A204.1 (cell line): ENCODE results near the gene C11orf16.
"Not testable (repeated sequence)": the region's sequence is repeated elsewhere in the genome, so short reads cannot be mapped to it uniquely, and the experiment has no call there.

Experiments used
- FAIRE-seq: peaks from 2 replicates; lab custom pipeline; 2012; peaks lifted over from hg19 to GRCh38; lab: Jason Lieb, UNC

The C11orf16 gene

DNA sequence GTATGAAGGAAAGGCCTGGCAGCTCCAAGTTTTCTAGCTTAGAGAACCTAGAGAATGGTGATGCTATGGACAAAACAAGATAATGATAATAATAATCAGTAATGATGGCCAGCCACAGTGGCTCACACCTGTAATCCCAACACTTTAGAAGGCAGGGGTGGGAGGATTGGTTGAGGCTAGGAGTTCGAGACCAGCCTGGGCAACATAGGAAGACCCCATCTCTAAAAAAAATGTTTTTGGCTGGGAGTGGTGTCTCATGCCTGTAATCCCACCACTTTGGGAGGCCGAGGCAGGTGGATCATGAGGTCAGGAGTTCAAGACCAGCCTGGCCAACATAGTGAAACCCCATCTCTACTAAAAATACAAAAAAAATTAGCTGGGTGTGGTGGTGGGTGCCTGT, 3.0 kb upstream of the C11orf16 start:
- FAIRE-seq, result not testable (repeated sequence)

DNA sequence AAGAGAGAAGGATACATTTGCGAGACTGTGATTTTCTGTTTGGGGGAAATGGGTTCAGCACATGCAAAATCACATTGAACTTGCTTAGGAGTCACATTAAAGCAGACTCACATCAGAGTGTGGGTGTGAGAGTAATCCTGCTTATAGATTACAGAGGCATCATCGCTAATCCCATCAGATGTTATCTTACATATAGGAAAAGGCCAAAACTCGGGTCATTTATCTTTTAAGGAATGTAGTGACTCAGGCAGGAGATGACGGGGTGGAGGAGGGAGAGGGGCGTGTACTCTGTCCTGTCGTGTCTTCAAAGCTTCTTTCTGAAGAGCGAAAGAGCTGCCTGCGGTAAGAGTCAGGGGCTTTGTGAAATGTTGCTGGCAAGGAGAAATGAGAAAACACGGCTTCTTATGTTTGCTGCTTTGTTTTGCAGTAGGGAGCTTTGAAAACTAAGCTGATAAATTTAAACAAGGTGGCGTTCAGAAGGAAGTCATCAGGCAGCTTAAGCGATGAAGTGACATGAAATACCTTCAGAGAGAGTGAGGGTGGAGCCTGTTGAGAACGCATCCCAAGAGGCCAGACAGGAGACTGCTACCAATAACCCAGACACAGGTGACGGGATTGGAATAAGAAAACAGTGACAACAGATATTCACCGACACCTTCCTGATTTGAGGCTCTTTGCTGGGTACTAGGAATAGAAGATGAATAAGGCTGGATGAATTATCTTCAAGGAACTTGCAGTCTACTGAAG, 2.2 kb upstream of the C11orf16 start:
- no peak for FAIRE-seq

DNA sequence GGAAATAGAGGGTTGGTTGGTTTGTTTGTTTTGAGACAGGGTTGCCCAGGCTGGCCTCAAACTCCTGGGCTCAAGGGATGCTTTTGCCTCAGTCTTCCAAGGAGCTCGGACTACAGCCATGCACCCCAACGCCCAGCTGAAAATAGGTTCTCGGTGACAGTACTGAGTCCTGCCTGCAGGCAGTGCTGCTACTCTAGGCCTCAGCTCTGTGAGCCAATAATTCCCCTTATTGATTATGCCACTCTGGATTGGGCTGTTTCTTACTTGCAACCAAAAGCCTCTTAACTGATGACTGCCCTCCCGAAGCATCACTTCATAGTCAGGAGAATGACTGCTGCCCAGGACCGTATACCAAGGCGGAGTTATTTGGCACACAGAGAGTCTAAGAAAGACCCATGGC, 1.2 kb upstream of the C11orf16 start:
- no peak for FAIRE-seq

DNA sequence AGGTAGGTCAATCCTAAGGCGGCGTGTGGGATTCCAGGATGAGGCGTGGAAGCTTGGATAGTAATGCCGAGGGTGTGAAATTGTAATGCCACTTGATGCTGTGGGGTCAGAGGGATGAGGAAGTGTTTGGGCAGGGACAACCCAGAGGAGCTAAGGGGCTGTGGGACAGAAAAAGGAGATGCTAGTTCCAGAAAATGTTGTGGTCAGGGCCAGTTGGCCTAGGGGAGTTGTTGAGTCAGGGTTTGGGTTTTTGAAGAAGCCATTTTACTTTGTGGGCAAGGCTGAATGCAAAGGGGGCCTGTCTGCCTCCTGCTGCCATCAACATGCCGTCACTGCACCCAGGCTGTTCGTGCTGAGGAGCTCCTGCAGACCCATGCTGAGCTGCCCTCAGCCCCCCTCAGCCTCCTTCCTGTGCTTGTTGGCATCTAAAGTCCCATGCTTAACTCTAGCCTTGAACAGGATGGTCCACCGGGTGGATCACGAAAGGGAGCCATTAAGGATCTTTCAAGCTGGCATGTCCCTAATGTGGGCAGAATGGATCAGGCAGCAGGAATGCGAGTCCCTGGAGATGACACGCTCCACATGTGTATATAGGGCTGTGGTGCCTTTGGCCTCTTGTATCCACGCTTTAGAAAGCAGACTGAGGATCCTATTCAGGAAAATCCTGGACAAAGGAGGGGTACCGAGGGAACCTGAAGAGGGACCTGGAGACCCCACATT, 2.1 kb downstream of the C11orf16 start:
- no peak for FAIRE-seq

DNA sequence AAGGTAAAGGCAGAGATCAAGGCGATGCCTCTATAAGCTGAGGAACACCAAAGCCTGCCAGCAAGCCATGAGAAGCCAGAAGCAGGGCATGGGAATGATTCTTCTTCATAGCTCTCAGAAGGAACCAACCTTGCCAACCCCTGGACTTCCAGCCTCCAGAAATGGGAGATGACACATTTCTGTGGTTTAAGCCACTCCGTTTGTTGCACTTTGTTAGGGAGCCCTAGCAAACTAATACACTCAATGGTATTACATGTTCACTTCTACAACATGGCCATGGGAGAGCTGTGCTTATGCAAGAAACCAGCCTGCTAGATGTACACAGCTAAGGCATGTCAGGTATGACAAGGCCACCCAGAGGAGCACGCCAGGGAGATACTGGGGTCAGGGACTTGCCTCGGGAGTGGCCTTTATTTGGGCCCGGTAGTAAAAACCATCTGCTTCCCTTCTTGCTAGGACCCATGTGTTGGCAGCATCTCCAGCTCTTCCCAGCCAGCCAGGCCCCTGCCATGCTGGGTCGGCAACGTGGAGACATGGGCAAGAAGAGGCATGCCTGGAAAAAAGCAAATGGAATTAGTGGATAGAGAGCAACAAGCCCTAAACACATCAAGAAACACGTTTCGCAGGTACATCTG, 3.6 kb downstream of the C11orf16 start:
- no peak for FAIRE-seq

DNA sequence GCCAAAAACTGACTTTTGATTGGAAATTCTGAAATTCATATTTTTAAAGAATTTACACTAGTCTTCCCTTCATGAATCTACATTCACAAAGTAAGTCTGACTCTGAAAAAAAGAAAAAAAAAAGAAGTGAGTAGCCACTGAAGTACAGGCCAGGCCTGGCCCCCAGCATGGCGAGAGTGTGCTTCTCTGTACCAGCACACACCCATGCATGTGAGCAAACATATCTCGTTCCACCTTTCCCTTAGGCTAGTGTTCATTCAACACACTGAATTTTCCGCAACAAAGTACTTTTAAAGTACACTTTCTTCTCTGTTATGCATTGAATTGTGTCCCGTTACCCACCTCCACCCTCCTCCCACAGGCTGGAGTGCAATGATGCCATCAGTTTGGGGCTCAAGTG, 4.5 kb downstream of the C11orf16 start:
- no peak for FAIRE-seq

DNA sequence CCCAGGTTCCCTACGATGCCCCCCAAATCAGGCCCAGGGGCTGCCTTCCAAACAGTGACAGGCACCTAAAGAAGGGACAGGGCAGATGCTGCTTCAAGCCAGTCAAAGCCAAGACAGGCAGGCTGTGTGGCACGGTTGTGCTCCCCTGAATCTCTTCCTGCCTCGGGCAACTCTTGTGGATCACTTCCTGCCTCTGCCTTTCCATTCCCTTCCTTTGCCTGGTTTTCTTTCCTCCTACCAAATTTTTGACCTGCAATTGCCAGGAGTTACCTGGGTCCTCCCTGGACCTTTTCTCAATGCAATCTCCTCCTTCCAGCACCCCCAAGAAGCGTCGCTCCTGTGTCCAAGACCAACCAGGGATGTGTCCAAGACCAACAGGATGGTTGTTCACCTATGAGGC, 5.5 kb downstream of the C11orf16 start:
- no peak for FAIRE-seq

DNA sequence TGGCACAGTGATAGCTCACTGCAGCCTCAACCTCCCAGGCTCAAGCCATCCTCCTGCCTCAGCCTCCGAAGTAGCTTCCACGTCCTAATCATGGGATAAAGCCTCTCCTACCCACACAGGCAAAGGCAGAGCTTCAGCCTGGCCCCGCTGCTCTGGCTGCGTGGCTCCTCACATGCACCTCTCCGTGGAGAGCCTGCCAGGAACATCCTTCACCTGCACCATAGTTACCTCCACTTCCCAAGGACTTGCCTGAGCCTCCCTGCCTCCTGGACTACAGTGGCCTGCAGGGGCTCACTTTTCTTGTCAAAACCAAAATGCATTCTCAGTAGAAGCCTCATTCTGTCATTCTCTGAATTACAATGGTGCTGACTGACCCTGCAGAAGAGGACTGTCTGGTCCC, 6.5 kb downstream of the C11orf16 start:
- FAIRE-seq, result no peak

DNA sequence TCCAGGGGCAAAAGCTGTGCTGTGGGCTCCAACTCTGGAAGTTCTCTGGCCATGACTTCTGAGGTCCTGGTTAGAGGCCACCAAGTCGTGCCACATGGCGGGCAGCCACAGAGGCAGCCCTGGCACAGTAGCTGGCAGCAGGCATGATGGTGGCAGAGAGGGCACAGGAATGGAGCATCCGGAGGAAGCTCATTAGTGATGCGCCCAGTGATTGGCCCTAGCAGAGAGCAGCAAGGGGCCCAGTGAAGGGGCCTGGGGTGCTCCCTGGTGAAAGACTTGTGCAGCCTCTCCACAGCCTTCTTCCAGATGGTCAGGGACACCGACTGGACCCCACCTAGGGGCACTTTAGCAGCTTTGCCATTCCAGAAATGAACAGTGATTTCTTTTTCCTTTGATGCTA, 7.0 kb downstream of the C11orf16 start:
- no peak for FAIRE-seq

DNA sequence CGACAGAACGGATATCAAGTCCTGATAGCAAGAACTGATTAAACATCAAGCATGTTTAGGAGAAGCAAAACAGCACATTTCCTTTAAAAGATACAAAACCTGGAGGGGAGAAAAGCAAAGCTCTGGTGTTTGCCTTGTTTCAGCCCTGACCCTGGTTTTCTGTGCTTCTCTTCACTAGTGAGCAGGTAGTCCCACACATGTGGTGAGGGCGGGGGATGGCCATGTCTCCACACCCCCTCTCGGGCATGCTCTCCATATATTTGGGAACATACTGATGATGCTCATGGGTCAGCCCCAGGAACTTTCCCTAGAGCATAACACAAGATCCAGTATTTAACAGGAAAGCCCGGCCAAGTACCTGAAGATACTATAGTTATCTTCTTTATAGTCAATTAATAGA, 10.1 kb downstream of the C11orf16 start:
- no peak for FAIRE-seq

DNA sequence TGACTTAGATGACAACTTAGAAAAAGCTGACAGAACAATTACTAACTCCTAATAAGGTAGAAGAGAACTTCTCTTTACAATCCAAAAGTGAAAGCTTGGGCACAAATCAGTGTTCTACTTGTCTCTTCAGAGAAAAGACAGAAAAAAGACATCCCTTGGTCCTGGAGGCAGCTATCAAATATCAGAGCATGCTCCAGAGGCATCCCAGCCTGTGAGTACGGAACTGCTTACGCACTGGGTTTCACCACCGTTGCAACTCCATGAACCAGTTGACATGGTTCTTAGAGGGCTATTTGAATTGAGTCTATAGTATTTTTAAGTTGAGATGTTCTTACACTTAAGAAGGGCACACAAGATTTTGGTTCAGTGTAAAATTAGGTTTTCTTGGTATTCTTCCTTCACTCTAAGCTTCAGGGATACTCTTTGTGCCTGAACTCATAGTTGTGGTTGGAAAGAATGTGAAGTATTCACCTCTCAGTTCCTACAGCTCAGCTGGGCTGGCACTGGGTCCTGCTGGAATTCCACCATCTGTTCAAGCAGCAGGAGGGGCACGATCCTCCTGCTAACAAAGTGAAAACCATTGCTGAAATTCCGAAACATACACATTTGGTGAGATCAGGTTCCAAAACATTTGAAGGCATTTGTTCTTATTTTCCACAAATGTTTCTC, 15.5 kb downstream of the C11orf16 start:
- FAIRE-seq, result no peak

DNA sequence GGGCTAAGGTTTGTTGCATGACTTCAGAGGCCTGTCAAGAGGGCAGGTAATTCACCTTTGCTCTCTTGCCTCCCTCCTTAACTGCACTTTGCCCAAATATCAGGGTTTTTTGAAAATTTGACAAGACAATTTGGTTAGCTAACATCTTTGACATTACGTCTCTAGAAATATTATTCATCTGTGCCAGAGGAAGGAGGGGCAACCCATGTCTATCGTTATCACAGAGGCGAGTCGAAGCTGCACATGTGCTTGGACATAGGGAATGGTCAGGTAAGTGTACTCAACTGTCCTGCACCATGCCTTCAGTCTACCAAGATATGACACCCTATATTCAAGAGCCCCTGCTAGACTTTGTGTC, 18.1 kb downstream of the C11orf16 start:
- FAIRE-seq, result no peak

DNA sequence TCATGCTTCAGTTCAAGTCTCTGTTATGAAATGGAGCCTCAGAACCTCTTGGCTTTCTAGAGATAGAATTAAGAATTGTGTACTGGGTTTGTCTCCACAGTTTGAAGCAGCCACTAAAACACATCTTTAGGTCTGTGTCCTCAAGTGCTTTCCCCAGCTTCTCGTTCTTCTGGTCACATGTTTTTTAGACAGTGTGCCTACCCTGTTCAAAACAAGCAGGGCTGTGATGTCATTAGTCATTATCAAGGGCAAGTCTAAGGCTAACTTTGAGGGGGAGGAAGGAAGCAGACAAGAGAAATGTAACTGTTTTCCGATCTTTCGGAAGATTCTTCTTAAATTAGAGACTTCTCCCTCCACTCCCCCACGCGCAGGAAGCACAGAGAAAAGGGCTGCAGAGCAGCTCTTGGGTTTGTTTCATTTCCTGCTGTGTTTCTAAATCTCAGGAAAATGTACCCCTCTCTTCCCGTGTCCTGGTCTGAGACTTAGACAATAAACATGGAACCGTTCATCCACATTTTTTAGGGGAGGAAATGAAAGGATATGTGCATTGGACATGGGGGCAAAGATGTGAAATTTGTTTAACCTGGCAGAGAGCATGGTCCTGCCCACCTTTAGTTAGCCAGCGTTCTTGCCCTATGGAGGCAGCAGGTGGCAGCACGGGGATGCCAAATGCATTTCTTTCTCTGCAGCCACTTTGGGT, 18.6 kb downstream of the C11orf16 start:
- FAIRE-seq, result no peak

DNA sequence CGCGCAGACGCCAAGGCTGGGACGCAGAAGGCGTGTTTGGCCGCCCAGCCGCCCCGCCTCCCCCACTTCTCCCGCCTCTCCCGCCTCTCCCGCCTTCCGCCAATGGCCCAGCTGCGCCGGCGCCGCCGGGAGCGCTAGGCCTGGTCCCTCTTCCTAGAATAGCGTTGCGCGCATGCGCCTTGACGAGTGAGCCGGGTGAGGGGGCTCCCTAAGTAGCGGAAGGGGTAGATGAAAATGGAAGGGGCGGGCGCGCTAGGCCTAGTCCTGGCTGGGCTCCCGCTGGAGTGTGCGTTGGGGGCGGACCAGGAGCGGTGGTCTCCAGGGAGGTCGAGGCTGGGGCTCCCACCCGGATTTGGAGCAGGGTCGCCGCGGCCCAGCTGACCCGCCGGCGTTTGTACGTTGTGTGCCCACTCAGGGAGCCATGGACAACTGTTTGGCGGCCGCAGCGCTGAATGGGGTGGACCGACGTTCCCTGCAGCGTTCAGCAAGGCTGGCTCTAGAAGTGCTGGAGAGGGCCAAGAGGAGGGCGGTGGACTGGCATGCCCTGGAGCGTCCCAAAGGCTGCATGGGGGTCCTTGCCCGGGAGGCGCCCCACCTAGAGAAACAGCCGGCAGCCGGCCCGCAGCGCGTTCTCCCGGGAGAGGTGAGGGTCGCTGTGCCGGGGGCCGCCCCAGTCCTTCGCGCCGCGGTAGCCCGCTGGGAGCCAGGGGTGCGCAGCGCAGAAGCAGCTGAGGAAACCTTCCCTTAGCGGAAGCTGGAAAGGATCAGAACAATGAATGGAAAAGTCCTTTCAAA, 21.5 kb downstream of the C11orf16 start, which contains the start of gene AKIP1:
TSS of gene AKIP1 (plus strand) at position 161 of the 795 bp plus-strand sequence. CDS start at position 422, 261 bp downstream.
- FAIRE-seq, result no peak

DNA sequence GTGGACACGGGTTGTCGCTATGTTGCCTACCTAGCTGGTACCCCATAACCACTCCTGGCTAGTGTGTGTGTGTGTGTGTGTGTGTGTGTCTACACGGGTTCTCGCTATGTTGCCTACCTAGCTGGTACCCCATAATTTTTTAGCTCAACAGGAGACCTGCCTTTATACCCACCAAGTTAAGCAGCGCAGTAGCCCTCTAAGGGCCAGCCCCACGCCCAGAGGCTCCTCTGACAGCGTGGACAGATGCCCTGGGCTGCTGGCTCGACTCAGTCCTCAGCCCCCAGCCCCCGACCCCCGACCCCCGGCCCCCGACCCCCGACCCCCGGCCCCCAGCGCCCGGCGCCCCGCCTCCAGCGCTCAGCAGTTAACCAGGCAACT, 22.1 kb downstream of the C11orf16 start:
- FAIRE-seq, result no peak

DNA sequence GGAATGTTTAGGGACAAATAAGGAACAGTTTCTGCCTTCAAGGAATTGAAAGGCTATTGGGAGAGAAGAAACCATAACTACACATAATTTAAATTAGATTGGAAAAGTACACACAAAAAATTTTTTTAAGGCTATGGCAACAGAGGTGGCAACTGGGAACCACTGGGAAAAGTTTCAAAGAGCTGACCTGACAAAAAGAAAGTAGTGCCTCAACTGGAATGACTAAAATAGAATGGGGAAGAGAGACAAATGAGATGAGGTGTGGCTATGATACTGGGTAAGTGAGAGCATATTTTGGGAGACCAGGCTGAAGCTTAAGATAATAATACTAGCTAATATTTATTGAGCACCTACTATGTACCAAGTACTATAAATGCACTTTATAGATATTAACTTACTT, 24.6 kb downstream of the C11orf16 start:
- FAIRE-seq, result no peak

DNA sequence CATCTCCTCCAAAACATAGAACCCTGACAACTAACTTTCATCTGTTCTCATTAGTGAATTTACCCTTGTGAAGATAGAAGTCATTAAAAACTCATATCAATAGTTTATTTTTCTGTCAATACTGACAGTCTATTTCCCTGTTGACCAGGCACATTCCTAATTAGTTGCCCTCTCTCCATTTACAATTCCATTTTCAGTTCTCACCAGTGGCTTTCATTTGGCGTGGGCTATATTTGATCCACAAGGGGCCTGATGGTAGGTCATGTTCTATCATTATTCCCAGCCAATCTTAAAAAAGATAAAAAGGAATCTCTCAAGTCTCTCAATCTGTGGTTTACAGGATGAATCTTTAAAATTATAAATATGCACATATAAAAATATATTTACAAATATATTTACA, 25.6 kb downstream of the C11orf16 start:
- no peak for FAIRE-seq

DNA sequence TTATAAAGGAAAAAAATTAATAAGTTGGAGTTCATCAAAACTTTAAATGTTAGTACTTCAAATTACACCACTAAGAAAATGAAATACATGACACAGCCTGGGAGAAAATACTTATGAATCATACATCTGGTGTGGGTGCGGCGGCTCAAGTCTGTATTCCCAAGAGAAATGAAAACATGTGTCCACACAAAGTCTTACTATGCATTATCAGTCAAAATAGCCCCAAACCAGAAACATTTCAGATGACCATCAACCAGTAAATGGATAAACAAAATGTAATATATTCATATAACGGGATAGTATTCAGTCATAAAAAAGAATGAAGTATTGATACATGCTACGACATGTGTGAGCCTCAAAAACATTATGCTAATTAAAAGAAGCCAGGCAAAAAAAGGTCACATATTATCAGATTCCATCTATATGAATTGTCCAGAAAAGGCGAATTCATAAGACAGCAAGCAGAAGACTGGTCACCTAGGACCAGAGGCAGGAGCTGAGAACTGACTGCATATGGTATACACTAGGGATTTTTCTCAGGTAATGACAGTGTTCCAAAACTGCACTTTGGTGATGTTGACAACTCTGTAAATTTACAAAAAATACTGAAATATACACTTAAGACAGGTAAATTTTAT, 27.1 kb downstream of the C11orf16 start:
- no peak for FAIRE-seq

DNA sequence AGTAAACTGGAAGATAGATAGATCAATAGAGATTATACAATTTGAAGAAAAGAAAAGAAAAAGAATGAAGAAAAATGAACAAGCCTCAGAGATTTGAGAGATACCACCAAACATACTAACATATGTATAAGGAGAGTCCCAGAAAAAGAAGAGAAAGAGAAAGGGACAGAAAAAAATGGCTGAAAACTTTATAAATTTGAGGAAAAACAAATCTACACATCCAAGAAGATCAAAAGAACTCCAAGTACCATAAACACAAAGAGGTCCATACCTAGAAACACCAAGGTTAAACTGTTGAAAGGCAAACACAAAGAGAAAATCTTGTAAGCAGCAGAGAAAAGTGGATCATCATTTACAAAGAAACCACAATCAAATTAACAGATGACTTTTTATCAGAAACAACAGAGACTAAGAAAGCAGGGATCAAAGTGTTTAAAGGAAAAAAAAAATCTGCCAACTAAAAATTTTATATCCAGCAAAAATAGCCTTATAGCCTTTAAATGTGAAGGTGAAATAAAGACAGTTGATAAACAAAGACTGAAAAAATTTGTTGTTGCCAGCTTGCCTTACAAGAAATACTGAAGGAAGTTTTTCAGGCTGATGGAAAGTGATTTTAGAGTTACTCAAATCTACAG, 33.5 kb downstream of the C11orf16 start:
- no peak for FAIRE-seq

DNA sequence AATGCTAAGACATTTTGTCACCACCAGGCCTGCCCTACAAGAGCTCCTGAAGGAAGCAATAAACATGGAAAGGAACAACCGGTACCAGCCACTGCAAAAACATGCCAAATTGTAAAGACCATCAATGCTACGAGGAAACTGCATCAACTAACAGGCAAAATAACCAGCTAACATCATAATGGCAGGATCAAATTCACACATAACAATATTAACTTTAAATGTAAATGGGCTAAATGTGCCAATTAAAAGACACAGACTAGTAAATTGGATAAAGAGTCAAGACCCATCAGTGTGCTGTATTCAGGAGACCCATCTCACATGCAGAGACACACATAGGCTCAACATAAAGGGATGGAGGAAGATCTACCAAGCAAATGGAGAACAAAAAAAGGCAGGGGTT, 41.6 kb downstream of the C11orf16 start:
- FAIRE-seq, result not testable (repeated sequence)

DNA sequence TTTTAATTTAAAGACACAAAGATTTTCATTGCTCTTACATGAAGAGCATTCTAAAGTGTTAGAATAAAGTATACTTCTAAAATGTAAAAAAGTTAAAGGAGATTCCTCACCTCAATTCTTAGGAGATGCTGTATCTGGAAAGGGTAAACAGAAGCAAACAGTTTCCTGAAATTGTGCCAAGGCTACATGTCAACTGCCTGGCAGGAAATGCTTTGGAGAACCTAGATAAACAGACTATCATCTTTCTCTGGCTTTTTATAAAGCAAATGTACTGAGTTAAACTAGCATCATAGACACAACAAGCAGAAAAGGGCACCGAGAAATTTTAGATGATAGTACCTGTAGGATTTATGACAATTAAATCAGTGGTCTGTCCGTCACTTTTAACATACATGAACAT, 46.4 kb downstream of the C11orf16 start:
- FAIRE-seq, result no peak
